PC-3 (cell line): ENCODE measurements around the gene TP53I3. TPM values are rescaled to one million over a fixed set of nuclear protein-coding genes. Genes with fewer than 3 reads are reported as not detected.
"Not testable (repeated sequence)": the region's sequence is repeated elsewhere in the genome, so short reads cannot be mapped to it uniquely, and the experiment has no call there.

ENCODE experiments used
- ATAC-seq: fragments of 200-7000 bp; cut with Tn5 transposase; 2 replicates; pipeline ENCODE4 v1.9.1; 2020; ENCODE audit warnings: mild to moderate bottlenecking, moderate library complexity
- BruUV-seq: library from RNA; stranded (reverse); fragments of 400-500 nt; replicated peaks from 2 replicates; lab custom pipeline; 2021; lab: Mats Ljungman, UMichigan
- CTCF ChIA-PET: fragments of 300-600 bp; sonication (Branson Sonifier 250); formaldehyde crosslinking; loops from one replicate; lab custom pipeline; 2022; ENCODE audit warnings: antibody characterized with exemption; lab: Charles Lee
- POLR2A ChIA-PET: fragments of 300-600 bp; sonication (Branson Sonifier 250); formaldehyde crosslinking; loops from one replicate; lab custom pipeline; 2022; ENCODE audit warnings: antibody characterized with exemption; ENCODE audit not compliant: unreplicated experiment; lab: Charles Lee
- DNase-seq: peaks from one replicate; pipeline ENCODE4 v3.0.0-alpha.2; 2015
- H2AFZ ChIP-seq: fragments of 300-600 bp; sonication (generic); 2 replicates; pipeline ENCODE4 v1.6.0; 2016; ENCODE audit warnings: antibody characterized with exemption, low read length
- H3F3A ChIP-seq: fragments of 300-600 bp; sonication (generic); one replicate; pipeline ENCODE4 v1.6.0; 2017; ENCODE audit warnings: antibody characterized with exemption, low read length, control low read depth, mild to moderate bottlenecking; ENCODE audit not compliant: unreplicated experiment
- H3K27ac ChIP-seq: fragments of 300-600 bp; sonication (generic); 2 replicates; pipeline ENCODE4 v1.5.1; 2016; ENCODE audit warnings: mild to moderate bottlenecking, low read length
- H3K27me3 ChIP-seq: fragments of 300-600 bp; sonication (generic); 2 replicates; pipeline ENCODE4 v1.6.1; 2016; ENCODE audit warnings: low read length, mixed read lengths
- H3K36me3 ChIP-seq: fragments of 300-600 bp; sonication (generic); 2 replicates; pipeline ENCODE4 v1.6.1; 2016; ENCODE audit warnings: low read depth, mixed run types, low read length, mixed read lengths
- H3K4me1 ChIP-seq: fragments of 300-600 bp; sonication (generic); 2 replicates; pipeline ENCODE4 v1.5.1; 2016; ENCODE audit warnings: low read length; ENCODE audit not compliant: insufficient read depth
- H3K4me2 ChIP-seq: fragments of 300-600 bp; sonication (generic); 2 replicates; pipeline ENCODE4 v1.6.0; 2016; ENCODE audit warnings: low read length
- H3K4me3 ChIP-seq: fragments of 300-600 bp; sonication (generic); 2 replicates; pipeline ENCODE4 v1.5.1; 2016; ENCODE audit warnings: mild to moderate bottlenecking, low read length, mixed read lengths
- H3K79me2 ChIP-seq: fragments of 300-600 bp; sonication (generic); 2 replicates; pipeline ENCODE4 v1.6.1; 2017; ENCODE audit warnings: low read length, mixed read lengths
- H3K9ac ChIP-seq: fragments of 300-600 bp; sonication (generic); 2 replicates; pipeline ENCODE4 v1.6.0; 2016; ENCODE audit warnings: mild to moderate bottlenecking, low read length
- H3K9me2 ChIP-seq: fragments of 300-600 bp; sonication (generic); replicated peaks from 2 replicates; pipeline ENCODE4 v1.6.1; 2016; ENCODE audit warnings: mixed run types, low read length, mixed read lengths
- H3K9me3 ChIP-seq: fragments of 300-600 bp; sonication (generic); 2 replicates; pipeline ENCODE4 v1.6.1; 2016; ENCODE audit warnings: low read length, mixed read lengths
- H4K20me1 ChIP-seq: fragments of 300-600 bp; sonication (generic); 2 replicates; pipeline ENCODE4 v1.6.1; 2016; ENCODE audit warnings: low read length, mixed read lengths
- EZH2 ChIP-seq: fragments of 300-600 bp; sonication (generic); IDR thresholded peaks from one replicate; pipeline ENCODE4 v1.6.1; 2017; ENCODE audit warnings: antibody characterized with exemption, mild to moderate bottlenecking, low read length; ENCODE audit not compliant: unreplicated experiment
- EZH2phosphoT487 ChIP-seq: fragments of 300-600 bp; sonication (generic); IDR thresholded peaks from 2 replicates; pipeline ENCODE4 v1.6.1; 2018; ENCODE audit warnings: mild to moderate bottlenecking, antibody characterized with exemption, low read length, borderline replicate concordance
- intact Hi-C: fragments of 100-400 bp; cut with micrococcal nuclease; formaldehyde crosslinking; loops from 2 replicates; pipeline ENCODE4 v1.9.0; 2023
- total RNA-seq: library from RNA; depleted of rRNA; stranded (reverse); fragments of >200 nt; gene quantifications from 2 replicates; pipeline ENCODE4 v1.2.3, GENCODE V29; 2014
- TF ChIP-seq, protein P1 (sequence below): fragments of 300-600 bp; sonication (generic); conservative IDR thresholded peaks from 2 replicates; pipeline ENCODE4 v1.5.1; 2017; ENCODE audit warnings: antibody characterized with exemption, low read depth, mild to moderate bottlenecking, low read length

Gene TP53I3
- total RNA-seq, 1 experiment from 2014 or later: 42.4 TPM

DNA sequence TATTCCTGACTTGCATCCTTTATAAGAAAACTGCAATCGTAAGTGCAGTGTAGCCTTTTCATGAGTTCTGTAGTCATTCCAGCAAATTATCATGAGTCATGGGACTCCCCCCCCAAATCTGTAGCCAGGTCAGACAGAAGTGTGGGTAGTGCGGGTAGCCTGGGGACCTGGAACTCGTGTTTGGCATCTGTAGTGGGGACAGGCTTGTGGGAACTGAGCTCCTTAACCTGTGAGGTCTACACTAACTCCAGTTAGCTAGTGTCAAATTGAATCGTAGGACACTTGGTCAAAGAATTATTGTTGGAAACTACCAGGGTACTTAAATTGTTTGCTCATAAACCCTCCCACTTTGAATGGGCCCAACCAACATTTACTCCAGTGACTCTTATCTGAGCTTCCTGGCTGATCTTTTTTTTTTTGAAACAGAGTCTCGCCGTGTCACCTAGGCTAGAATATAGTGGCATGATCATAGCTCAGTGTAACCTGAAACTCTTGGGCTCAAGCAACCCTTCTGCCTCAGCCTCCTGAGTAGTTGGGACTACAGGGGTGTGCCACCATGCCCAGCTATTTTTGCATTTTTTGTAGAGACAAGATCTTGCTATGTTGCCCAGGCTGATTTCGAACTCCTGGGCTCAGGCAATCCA lies 26.1 kb upstream of the TP53I3 start:
- no peak overlapping the region for H2AFZ ChIP-seq

DNA sequence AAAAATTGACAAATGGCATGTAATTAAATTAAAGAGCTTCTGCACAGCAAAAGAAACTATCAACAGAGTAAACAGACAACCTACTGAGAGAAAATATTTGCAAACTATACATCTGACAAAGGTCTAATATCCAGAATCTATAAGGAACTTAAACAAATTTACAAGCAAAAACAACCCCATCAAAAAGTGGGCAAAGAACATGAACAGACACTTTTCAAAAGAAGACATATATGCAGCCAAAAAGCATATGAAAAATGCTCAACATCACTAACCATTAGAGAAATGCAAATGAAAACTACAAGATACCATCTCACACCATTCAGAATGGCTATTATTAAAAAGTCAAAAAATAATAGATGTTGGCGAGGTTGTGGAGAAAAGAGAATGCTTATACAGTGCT lies 24.8 kb upstream of the TP53I3 start:
- H2AFZ ChIP-seq, intact Hi-C loops, H3K36me3 ChIP-seq, ATAC-seq, CTCF ChIA-PET, H3K9ac ChIP-seq, H3K9me2 ChIP-seq, H4K20me1 ChIP-seq, H3K27ac ChIP-seq, BruUV-seq, H3K4me2 ChIP-seq, H3K27me3 ChIP-seq, H3F3A ChIP-seq, H3K4me3 ChIP-seq, DNase-seq, H3K9me3 ChIP-seq, H3K79me2 ChIP-seq: not testable (repeated sequence)
- peaks cover 11% of the 10 kb centered on the region for H3K4me1 ChIP-seq
- POLR2A ChIA-PET: interaction anchor here (0.6 kb wide), 1 partner anchor 25 kb away, joined by 3 read pairs; the partner anchor contains the start of gene TP53I3

More for the DNA sequence above, 26.1 kb upstream of the TP53I3 start:
- intact Hi-C loops: no loop called here
- Histone ChIP-seq H4K20me1 (no peaks in the 10 kb centered on the region), H3K4me1 (peaks cover 11% of the 10 kb centered on the region), H3K9me2 (no peaks in the 10 kb centered on the region), H3K9ac (no peak overlapping the region), H3K9me3 (no peaks in the 10 kb centered on the region), H3K79me2 (no peaks in the 10 kb centered on the region), H3K27me3 (no peaks in the 10 kb centered on the region), H3K4me3 (no peak overlapping the region), H3F3A (no peaks in the 10 kb centered on the region), H3K36me3 (no peaks in the 10 kb centered on the region), H3K4me2 (peak overlapping the region; percentile 10; the same call in 1 of the 2 replicates), H3K27ac (no peak overlapping the region)
- no peak for DNase-seq
- ChIA-PET POLR2A (no interaction called here), CTCF (no interaction called here)
- TF ChIP-seq EZH2phosphoT487: no peak
- no peak for TF ChIP-seq EZH2
- TF ChIP-seq, protein P1, sequence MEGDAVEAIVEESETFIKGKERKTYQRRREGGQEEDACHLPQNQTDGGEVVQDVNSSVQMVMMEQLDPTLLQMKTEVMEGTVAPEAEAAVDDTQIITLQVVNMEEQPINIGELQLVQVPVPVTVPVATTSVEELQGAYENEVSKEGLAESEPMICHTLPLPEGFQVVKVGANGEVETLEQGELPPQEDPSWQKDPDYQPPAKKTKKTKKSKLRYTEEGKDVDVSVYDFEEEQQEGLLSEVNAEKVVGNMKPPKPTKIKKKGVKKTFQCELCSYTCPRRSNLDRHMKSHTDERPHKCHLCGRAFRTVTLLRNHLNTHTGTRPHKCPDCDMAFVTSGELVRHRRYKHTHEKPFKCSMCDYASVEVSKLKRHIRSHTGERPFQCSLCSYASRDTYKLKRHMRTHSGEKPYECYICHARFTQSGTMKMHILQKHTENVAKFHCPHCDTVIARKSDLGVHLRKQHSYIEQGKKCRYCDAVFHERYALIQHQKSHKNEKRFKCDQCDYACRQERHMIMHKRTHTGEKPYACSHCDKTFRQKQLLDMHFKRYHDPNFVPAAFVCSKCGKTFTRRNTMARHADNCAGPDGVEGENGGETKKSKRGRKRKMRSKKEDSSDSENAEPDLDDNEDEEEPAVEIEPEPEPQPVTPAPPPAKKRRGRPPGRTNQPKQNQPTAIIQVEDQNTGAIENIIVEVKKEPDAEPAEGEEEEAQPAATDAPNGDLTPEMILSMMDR: no peak
- no TSS peak for BruUV-seq
- no peak for ATAC-seq

DNA sequence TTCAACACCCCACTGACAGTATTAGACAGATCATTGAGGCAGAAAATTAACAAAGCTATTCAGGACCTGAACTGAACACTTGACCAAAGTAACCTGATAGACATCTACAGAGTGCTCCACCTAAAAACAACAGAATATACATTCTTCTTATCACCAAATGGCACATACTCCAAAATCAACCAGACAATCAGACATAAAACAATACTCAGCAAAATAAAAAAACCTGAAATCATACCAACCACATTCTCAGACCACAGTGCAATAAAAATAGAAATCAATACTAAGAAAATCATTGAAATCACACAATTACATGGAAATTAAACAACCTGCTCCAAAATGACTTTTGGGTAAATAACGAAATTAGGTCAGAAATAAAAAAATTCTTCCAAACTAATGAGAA lies 22.7 kb upstream of the TP53I3 start:
- Histone ChIP-seq H3K79me2 (no peaks in the 10 kb centered on the region), H3K4me2 (no peak overlapping the region), H3K4me3 (no peak overlapping the region), H3K27ac (no peak overlapping the region), H3K4me1 (peaks cover 11% of the 10 kb centered on the region), H4K20me1 (no peaks in the 10 kb centered on the region), H3F3A (no peaks in the 10 kb centered on the region), H3K9me2 (no peaks in the 10 kb centered on the region), H3K9me3 (no peaks in the 10 kb centered on the region), H3K9ac (no peak overlapping the region), H3K27me3 (no peaks in the 10 kb centered on the region), H2AFZ (no peak overlapping the region), H3K36me3 (no peaks in the 10 kb centered on the region)
- intact Hi-C loops: no loop called here
- ATAC-seq (no peak), DNase-seq (no peak)
- TF ChIP-seq EZH2phosphoT487: no peak
- TF ChIP-seq, protein P1: no peak
- TF ChIP-seq EZH2: no peak
- BruUV-seq: no TSS peak
- ChIA-PET CTCF (no interaction called here), POLR2A (no interaction called here)
